Liver (tissue), 9 donors: Measurements from ENCODE around the gene IGF1R. TPM values are rescaled to one million over a fixed set of nuclear protein-coding genes. Genes with fewer than 3 reads are reported as not detected.

ENCODE experiments used
- DNase-seq: peaks from one replicate; pipeline ENCODE4 v3.0.0-alpha.2; 2017; ENCODE audit warnings: low spot score
- H3K27ac ChIP-seq, 2 donors: one replicate each; pipeline ENCODE4 v1.7.0; 2013; ENCODE audit warnings: inconsistent platforms in 2 of 2, low read length in 2 of 2, control low read depth in 1 of 2, low read depth in 1 of 2, mild to moderate bottlenecking in 1 of 2
- H3K27me3 ChIP-seq, 4 donors: one replicate each; pipeline versions ENCODE4 v1.6.1 to v1.7.0; 2013; ENCODE audit warnings: low read length in 3 of 4, inconsistent platforms in 1 of 4, mild to moderate bottlenecking in 1 of 4, moderate library complexity in 1 of 4; ENCODE audit not compliant: control insufficient read depth in 4 of 4, insufficient read depth in 4 of 4
- H3K36me3 ChIP-seq, 4 donors: one replicate each; pipeline versions ENCODE4 v1.6.1 to v1.7.0; 2013; ENCODE audit warnings: low read length in 3 of 4, mild to moderate bottlenecking in 3 of 4, low read depth in 1 of 4, moderate library complexity in 1 of 4; ENCODE audit not compliant: control insufficient read depth in 4 of 4, insufficient read depth in 3 of 4
- H3K4me1 ChIP-seq, 4 donors: one replicate each; pipeline versions ENCODE4 v1.6.1 to v1.7.0; 2013; ENCODE audit warnings: low read length in 3 of 4, mild to moderate bottlenecking in 3 of 4, moderate library complexity in 1 of 4; ENCODE audit not compliant: control insufficient read depth in 4 of 4, insufficient read depth in 4 of 4
- H3K4me3 ChIP-seq, 3 donors: one replicate each; pipeline versions ENCODE4 v1.6.1 to v1.7.0; 2013; ENCODE audit warnings: low read length in 3 of 3, control low read depth in 1 of 3, low read depth in 1 of 3, mild to moderate bottlenecking in 1 of 3
- H3K9ac ChIP-seq, 2 donors: one replicate each; pipeline ENCODE4 v1.7.0; 2013; ENCODE audit warnings: low read length in 2 of 2, mild to moderate bottlenecking in 2 of 2, moderate library complexity in 2 of 2, control low read depth in 1 of 2, low read depth in 1 of 2
- H3K9me3 ChIP-seq, 4 donors: one replicate each; pipeline versions ENCODE4 v1.6.1 to v1.7.0; 2013; ENCODE audit warnings: low read length in 3 of 4; ENCODE audit not compliant: control insufficient read depth in 4 of 4
- FOXA2 ChIP-seq: IDR thresholded peaks from 2 replicates; pipeline ENCODE4 v1.6.1; 2016; ENCODE audit warnings: antibody characterized with exemption
- GABPA ChIP-seq, 2 donors: IDR thresholded peaks in 1 of 2; conservative IDR thresholded peaks in 1 of 2; 2 replicates each; pipeline ENCODE4 v1.6.1; 2016; ENCODE audit warnings: antibody characterized with exemption in 2 of 2, mild to moderate bottlenecking in 1 of 2, moderate library complexity in 1 of 2
- RAD21 ChIP-seq, 2 donors: IDR thresholded peaks; 2 replicates each; pipeline ENCODE4 v1.6.1; 2016; ENCODE audit warnings: antibody characterized with exemption in 2 of 2, mild to moderate bottlenecking in 2 of 2
- REST ChIP-seq: IDR thresholded peaks from 2 replicates; pipeline ENCODE4 v1.6.1; 2016; ENCODE audit warnings: antibody characterized with exemption, mild to moderate bottlenecking
- TAF1 ChIP-seq: conservative IDR thresholded peaks from 2 replicates; pipeline ENCODE4 v1.6.1; 2016; ENCODE audit warnings: antibody characterized with exemption, mild to moderate bottlenecking
- YY1 ChIP-seq: IDR thresholded peaks from 2 replicates; pipeline ENCODE4 v1.6.1; 2016; ENCODE audit warnings: antibody characterized with exemption, mild to moderate bottlenecking
- WGBS: extraction: QIAGEN DNeasy Blood & Tissue Kit; methylation state at CpG from one replicate; pipeline ENCODE4 v1.1.7; 2013; 5-methylcytosine and 5-hydroxymethylcytosine counted together
- polyA plus RNA-seq, 2 donors: library from polyadenylated mRNA; stranded (reverse) in 1 of 2; unstranded in 1 of 2; fragments of 200-250 nt in 1 of 2; fragments of >200 nt in 1 of 2; fragmentation: Nextera tagmentation in 1 of 2; extraction: Ambion mirVana in 1 of 2; gene quantifications; one replicate each; pipeline versions ENCODE4 v1.2.1 to v1.2.3, GENCODE V29; 2013 to 2015
- total RNA-seq, 2 donors: library from RNA; depleted of rRNA; stranded (reverse); fragments of >200 nt; gene quantifications; one replicate each; pipeline ENCODE4 v1.2.3, GENCODE V29; 2014
- TF ChIP-seq, protein P1 (sequence below): fragments of 150-350 bp; IDR thresholded peaks from 2 replicates; pipeline ENCODE4 v1.5.1; 2017; ENCODE audit warnings: improper control_type of control experiment, low read depth, low read length; ENCODE audit not compliant: missing input control
- TF ChIP-seq, protein P2 (sequence below): IDR thresholded peaks from 2 replicates; pipeline ENCODE4 v1.6.1; 2016; ENCODE audit warnings: antibody characterized with exemption
- donor health status: healthy.
- donor health status: healthy.
- donor health status: healthy.
- donor health status: healthy.
- donor health status: healthy.

IGF1R gene
- total and polyA plus RNA-seq, 4 donors: 0.69 to 10.3 (median 3.2) TPM

- TF ChIP-seq GABPA (IDR thresholded peaks at IDR 0.05 in 1 of 2, conservative IDR thresholded peaks at IDR 0.05 in 1 of 2): no peak
- TF ChIP-seq RAD21 (IDR thresholded peaks at IDR 0.05): no peak
- TF ChIP-seq, protein P1, sequence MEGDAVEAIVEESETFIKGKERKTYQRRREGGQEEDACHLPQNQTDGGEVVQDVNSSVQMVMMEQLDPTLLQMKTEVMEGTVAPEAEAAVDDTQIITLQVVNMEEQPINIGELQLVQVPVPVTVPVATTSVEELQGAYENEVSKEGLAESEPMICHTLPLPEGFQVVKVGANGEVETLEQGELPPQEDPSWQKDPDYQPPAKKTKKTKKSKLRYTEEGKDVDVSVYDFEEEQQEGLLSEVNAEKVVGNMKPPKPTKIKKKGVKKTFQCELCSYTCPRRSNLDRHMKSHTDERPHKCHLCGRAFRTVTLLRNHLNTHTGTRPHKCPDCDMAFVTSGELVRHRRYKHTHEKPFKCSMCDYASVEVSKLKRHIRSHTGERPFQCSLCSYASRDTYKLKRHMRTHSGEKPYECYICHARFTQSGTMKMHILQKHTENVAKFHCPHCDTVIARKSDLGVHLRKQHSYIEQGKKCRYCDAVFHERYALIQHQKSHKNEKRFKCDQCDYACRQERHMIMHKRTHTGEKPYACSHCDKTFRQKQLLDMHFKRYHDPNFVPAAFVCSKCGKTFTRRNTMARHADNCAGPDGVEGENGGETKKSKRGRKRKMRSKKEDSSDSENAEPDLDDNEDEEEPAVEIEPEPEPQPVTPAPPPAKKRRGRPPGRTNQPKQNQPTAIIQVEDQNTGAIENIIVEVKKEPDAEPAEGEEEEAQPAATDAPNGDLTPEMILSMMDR: no peak
- TF ChIP-seq FOXA2: no peak
- TF ChIP-seq, protein P2, sequence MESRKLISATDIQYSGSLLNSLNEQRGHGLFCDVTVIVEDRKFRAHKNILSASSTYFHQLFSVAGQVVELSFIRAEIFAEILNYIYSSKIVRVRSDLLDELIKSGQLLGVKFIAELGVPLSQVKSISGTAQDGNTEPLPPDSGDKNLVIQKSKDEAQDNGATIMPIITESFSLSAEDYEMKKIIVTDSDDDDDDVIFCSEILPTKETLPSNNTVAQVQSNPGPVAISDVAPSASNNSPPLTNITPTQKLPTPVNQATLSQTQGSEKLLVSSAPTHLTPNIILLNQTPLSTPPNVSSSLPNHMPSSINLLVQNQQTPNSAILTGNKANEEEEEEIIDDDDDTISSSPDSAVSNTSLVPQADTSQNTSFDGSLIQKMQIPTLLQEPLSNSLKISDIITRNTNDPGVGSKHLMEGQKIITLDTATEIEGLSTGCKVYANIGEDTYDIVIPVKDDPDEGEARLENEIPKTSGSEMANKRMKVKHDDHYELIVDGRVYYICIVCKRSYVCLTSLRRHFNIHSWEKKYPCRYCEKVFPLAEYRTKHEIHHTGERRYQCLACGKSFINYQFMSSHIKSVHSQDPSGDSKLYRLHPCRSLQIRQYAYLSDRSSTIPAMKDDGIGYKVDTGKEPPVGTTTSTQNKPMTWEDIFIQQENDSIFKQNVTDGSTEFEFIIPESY: no peak
- no peaks in the 10 kb centered on the region for H3K27me3 ChIP-seq
- DNase-seq: no peak
- peaks cover 0 to 3% (median 1%) of the 10 kb centered on the region in 4 donors for H3K4me1 ChIP-seq
- peaks cover 0 to 11% (median 2%) of the 10 kb centered on the region in 4 donors for H3K9me3 ChIP-seq
- WGBS: 87% methylated on average over 7 of the region's 7 CpGs
- H3K4me3 ChIP-seq: no peak overlapping the region
- no peak overlapping the region for H3K27ac ChIP-seq
- H3K9ac ChIP-seq: no peak overlapping the region
- H3K36me3 ChIP-seq: no peaks in the 10 kb centered on the region
Observed at GRCh38 chr15:98714922-98715321, 66.6 kb downstream of the IGF1R start.

DNA sequence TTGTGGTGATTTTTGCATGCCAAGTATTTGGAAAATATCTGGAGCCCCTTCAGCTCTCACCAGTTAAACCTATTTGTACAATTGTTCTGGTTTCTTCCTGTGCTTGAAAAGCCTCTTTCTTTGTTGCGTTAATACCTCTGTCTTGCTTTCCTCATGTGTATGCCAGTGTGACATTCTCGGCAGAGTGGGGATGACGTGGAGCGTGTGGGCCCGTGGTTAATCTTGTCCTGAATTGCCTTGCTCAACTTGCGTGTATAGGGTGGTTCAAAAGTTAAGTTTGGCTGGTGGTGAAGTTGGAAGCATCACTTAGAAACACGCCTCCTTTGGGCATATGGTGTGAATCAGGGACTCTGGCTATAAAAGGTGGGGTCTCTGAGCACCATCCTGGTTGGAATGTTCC, 67.1 kb downstream of the IGF1R start:
- no peak overlapping the region for H3K9ac ChIP-seq
- TF ChIP-seq RAD21 (IDR thresholded peaks at IDR 0.05) (no peak), TAF1 (no peak), REST (no peak), YY1 (no peak)
- TF ChIP-seq, protein P2: no peak
- WGBS: 89% methylated on average over 7 of the region's 7 CpGs
- peaks cover 0 to 11% (median 2%) of the 10 kb centered on the region in 4 donors for H3K9me3 ChIP-seq
- no peaks in the 10 kb centered on the region for H3K36me3 ChIP-seq
- no peak for DNase-seq
- H3K27me3 ChIP-seq: no peaks in the 10 kb centered on the region
- H3K27ac ChIP-seq: no peak overlapping the region
- H3K4me3 ChIP-seq: no peak overlapping the region
- H3K4me1 ChIP-seq: peaks cover 0 to 3% (median 1%) of the 10 kb centered on the region in 4 donors
